H9 (cell line): ENCODE results near the gene MED31. TPM values are rescaled to one million over a fixed set of nuclear protein-coding genes. Genes with fewer than 3 reads are reported as not detected.
A peak's percentile ranks its signal among the peaks of the same experiment; 100 is the strongest.

Experiments
- DNase-seq: peaks from one replicate; pipeline ENCODE4 v3.0.0-alpha.2; 2017
- H2AFZ ChIP-seq: one replicate; pipeline ENCODE4 v1.6.1; 2013; ENCODE audit warnings: mild to moderate bottlenecking, low read length, control low read depth, moderate library complexity
- H2AK5ac ChIP-seq: 2 replicates; pipeline ENCODE4 v1.6.1; 2013; ENCODE audit warnings: low read length, control low read depth, mixed read lengths; ENCODE audit not compliant: insufficient read length
- H2BK120ac ChIP-seq: one replicate; pipeline ENCODE4 v1.6.1; 2013; ENCODE audit warnings: low read depth, mild to moderate bottlenecking, low read length, control low read depth, inconsistent platforms; ENCODE audit not compliant: poor library complexity, severe bottlenecking
- H2BK12ac ChIP-seq: 2 replicates; pipeline ENCODE4 v1.6.1; 2013; ENCODE audit warnings: low read length, control low read depth, mixed read lengths, low read depth; ENCODE audit not compliant: insufficient read length
- H2BK15ac ChIP-seq: 2 replicates; pipeline ENCODE4 v1.6.1; 2013; ENCODE audit warnings: low read depth, low read length, control low read depth
- H2BK20ac ChIP-seq: one replicate; pipeline ENCODE4 v1.6.1; 2013; ENCODE audit warnings: low read depth, mild to moderate bottlenecking, low read length, control low read depth, inconsistent platforms; ENCODE audit not compliant: poor library complexity, severe bottlenecking
- H2BK5ac ChIP-seq: 2 replicates; pipeline ENCODE4 v1.6.1; 2013; ENCODE audit warnings: low read length, control low read depth, mixed read lengths; ENCODE audit not compliant: insufficient read length
- H3K14ac ChIP-seq: 2 replicates; pipeline ENCODE4 v1.6.1; 2013; ENCODE audit warnings: low read length, control low read depth; ENCODE audit not compliant: insufficient read depth
- H3K18ac ChIP-seq: 2 replicates; pipeline ENCODE4 v1.6.1; 2013; ENCODE audit warnings: low read depth, mild to moderate bottlenecking, mixed read lengths, low read length, control low read depth; ENCODE audit not compliant: insufficient read length
- H3K23ac ChIP-seq: 2 replicates; pipeline ENCODE4 v1.6.1; 2013; ENCODE audit warnings: low read length, control low read depth, mixed read lengths, low read depth; ENCODE audit not compliant: insufficient read length
- H3K23me2 ChIP-seq: 2 replicates; pipeline ENCODE4 v1.6.1; 2013; ENCODE audit warnings: low read depth, mild to moderate bottlenecking, mixed read lengths, low read length, control low read depth; ENCODE audit not compliant: insufficient read length, poor library complexity, severe bottlenecking
- H3K27ac ChIP-seq: 2 replicates; pipeline ENCODE4 v1.5.1; 2013; ENCODE audit warnings: low read length, control low read depth, mixed read lengths, low read depth; ENCODE audit not compliant: insufficient read length
- H3K27me3 ChIP-seq: 2 replicates; pipeline ENCODE4 v1.6.1; 2013; ENCODE audit warnings: low read length, control low read depth, inconsistent platforms; ENCODE audit not compliant: insufficient read depth
- H3K4ac ChIP-seq: 2 replicates; pipeline ENCODE4 v1.6.1; 2013; ENCODE audit warnings: low read depth, mild to moderate bottlenecking, control low read depth, inconsistent platforms, low read length, moderate library complexity
- H3K4me1 ChIP-seq: 2 replicates; pipeline ENCODE4 v1.6.1; 2013; ENCODE audit warnings: low read length, control low read depth, inconsistent platforms; ENCODE audit not compliant: insufficient read depth
- H3K4me2 ChIP-seq: 2 replicates; pipeline ENCODE4 v1.6.1; 2013; ENCODE audit warnings: low read length, control low read depth, mixed read lengths; ENCODE audit not compliant: insufficient read length, insufficient read depth
- H3K56ac ChIP-seq: 2 replicates; pipeline ENCODE4 v1.6.1; 2013; ENCODE audit warnings: low read depth, mild to moderate bottlenecking, mixed read lengths, low read length, control low read depth; ENCODE audit not compliant: insufficient read length
- H3K79me1 ChIP-seq: 2 replicates; pipeline ENCODE4 v1.6.1; 2013; ENCODE audit warnings: low read depth, mild to moderate bottlenecking, moderate library complexity, low read length, control low read depth, inconsistent platforms; ENCODE audit not compliant: insufficient read depth, poor library complexity, severe bottlenecking
- H3K79me2 ChIP-seq: 2 replicates; pipeline ENCODE4 v1.6.1; 2013; ENCODE audit warnings: low read length, control low read depth, inconsistent platforms; ENCODE audit not compliant: insufficient read depth
- H3K9ac ChIP-seq: 2 replicates; pipeline ENCODE4 v1.6.1; 2013; ENCODE audit warnings: low read length, control low read depth, mixed read lengths; ENCODE audit not compliant: insufficient read length; ENCODE audit errors: extremely low read depth
- H3K9me3 ChIP-seq: one replicate; pipeline ENCODE4 v1.6.1; 2013; ENCODE audit warnings: low read depth, low read length, inconsistent platforms; ENCODE audit not compliant: control insufficient read depth
- H3T11ph ChIP-seq: one replicate; pipeline ENCODE4 v1.6.1; 2013; ENCODE audit warnings: mild to moderate bottlenecking, low read length, control low read depth, inconsistent platforms
- H4K20me1 ChIP-seq: one replicate; pipeline ENCODE4 v1.6.1; 2013; ENCODE audit not compliant: control insufficient read depth, insufficient read length, insufficient read depth
- H4K5ac ChIP-seq: 2 replicates; pipeline ENCODE4 v1.6.1; 2013; ENCODE audit warnings: low read depth, mild to moderate bottlenecking, mixed read lengths, low read length, control low read depth; ENCODE audit not compliant: insufficient read length
- H4K8ac ChIP-seq: replicated peaks from 2 replicates; pipeline ENCODE4 v1.6.1; 2013; ENCODE audit warnings: low read length, control low read depth, mixed read lengths, low read depth; ENCODE audit not compliant: insufficient read length
- H4K91ac ChIP-seq: 2 replicates; pipeline ENCODE4 v1.6.1; 2013; ENCODE audit warnings: low read depth, mild to moderate bottlenecking, moderate library complexity, mixed read lengths, low read length, control low read depth; ENCODE audit not compliant: insufficient read length
- H3K27ac Mint-ChIP-seq, 3 experiments: 2 replicates in 2 of 3; 3 replicates in 1 of 3; pipeline ENCODE4 v1.8.0; 2020 to 2021; ENCODE audit warnings: mixed read lengths in 3 of 3, mild to moderate bottlenecking in 1 of 3, moderate library complexity in 1 of 3
- H3K27me3 Mint-ChIP-seq: 2 replicates; pipeline ENCODE4 v1.8.0; 2021; ENCODE audit warnings: low read depth, mild to moderate bottlenecking, moderate library complexity, mixed read lengths
- H3K36me3 Mint-ChIP-seq, 3 experiments: 2 replicates in 2 of 3; 3 replicates in 1 of 3; pipeline ENCODE4 v1.8.0; 2020 to 2021; ENCODE audit warnings: low read depth in 3 of 3, mixed read lengths in 3 of 3; ENCODE audit not compliant: insufficient read depth in 1 of 3
- H3K4me1 Mint-ChIP-seq, 2 experiments: 2 replicates each; pipeline ENCODE4 v1.8.0; 2020; ENCODE audit warnings: mixed read lengths in 2 of 2
- H3K4me3 Mint-ChIP-seq, 2 experiments: 2 replicates in 1 of 2; 3 replicates in 1 of 2; pipeline ENCODE4 v1.8.0; 2020 to 2021; ENCODE audit warnings: mild to moderate bottlenecking in 2 of 2, mixed read lengths in 2 of 2, moderate library complexity in 1 of 2
- H3K9me3 Mint-ChIP-seq, 2 experiments: 2 replicates in 1 of 2; 3 replicates in 1 of 2; pipeline ENCODE4 v1.8.0; 2020; ENCODE audit warnings: mild to moderate bottlenecking in 2 of 2, mixed read lengths in 2 of 2, moderate library complexity in 1 of 2
- CTCF ChIP-seq: fragments of 200-600 bp; sonication (generic); conservative IDR thresholded peaks from 3 replicates; pipeline ENCODE4 v1.8.0; 2021; ENCODE audit warnings: antibody characterized with exemption, mild to moderate bottlenecking
- WGBS: extraction: QIAGEN DNeasy Blood & Tissue Kit; methylation state at CpG from one replicate; pipeline ENCODE4 v1.1.7; 2013; ENCODE audit warnings: missing lambda C conversion rate, low lambda C conversion rate, mixed read lengths; ENCODE audit not compliant: insufficient read length; ENCODE audit errors: extremely low coverage; 5-methylcytosine and 5-hydroxymethylcytosine counted together
- total RNA-seq: library from RNA; stranded (reverse); gene quantifications from 2 replicates; pipeline ENCODE4 v1.2.1, GENCODE V29; 2021

The MED31 gene
- total RNA-seq, 1 experiment from 2014 or later, result 11.8 TPM

GRCh38 chr17:6639014-6639585 is 12.3 kb downstream of the MED31 start:
- Histone ChIP-seq H4K91ac (no peak overlapping the region), H2BK12ac (no peak overlapping the region), H4K5ac (no peak overlapping the region), H2BK15ac (no peak overlapping the region), H3K27me3 (no peaks in the 10 kb centered on the region), H3K18ac (no peak overlapping the region), H3T11ph (no peak overlapping the region), H3K4me2 (peak overlapping the region; percentile 99), H2AK5ac (no peak overlapping the region), H3K4ac (no peak overlapping the region), H3K4me1 (no peaks in the 10 kb centered on the region), H3K9ac (peak overlapping the region; percentile 4), H2BK20ac (no peak overlapping the region), H2BK120ac (no peak overlapping the region), H3K56ac (no peak overlapping the region), H3K27ac (no peak overlapping the region), H2BK5ac (no peak overlapping the region), H2AFZ (no peak overlapping the region), H3K14ac (no peak overlapping the region; the same call in 1 of the 2 replicates), H3K23me2 (peaks cover 18% of the 10 kb centered on the region), H4K8ac (no peak overlapping the region), H3K79me2 (peaks cover 2% of the 10 kb centered on the region; the same call in 1 of the 2 replicates), H3K9me3 (no peaks in the 10 kb centered on the region), H3K79me1 (no peaks in the 10 kb centered on the region), H4K20me1 (no peaks in the 10 kb centered on the region), H3K23ac (no peak overlapping the region)
- H3K27me3 Mint-ChIP-seq, result no peaks in the 10 kb centered on the region; the same call in 1 of the 2 replicates
- no peaks in the 10 kb centered on the region for H3K9me3 Mint-ChIP-seq
- peak overlapping the region in 2 of 3 experiments; percentile 28 to 89; a peak in 2 of 7 replicates for H3K27ac Mint-ChIP-seq
- peaks cover 8 to 25% (median 25%) of the 10 kb centered on the region in 3 experiments; a peak in 6 of 7 replicates for H3K36me3 Mint-ChIP-seq
- H3K4me1 Mint-ChIP-seq, result peaks cover 15 to 20% of the 10 kb centered on the region in 2 experiments
- H3K4me3 Mint-ChIP-seq, result peak overlapping the region; percentile 91 to 94
- WGBS, result no CpG with 5 or more reads among the region's 15 CpGs
- no peak for TF ChIP-seq CTCF
- no peak for DNase-seq
